Stromal cell of bone marrow (primary cell): ENCODE data around the gene ENAH.

Experiments
- DNase-seq: peaks from one replicate; pipeline ENCODE4 v3.0.0-alpha.2; 2012; ENCODE audit warnings: low read depth

The ENAH gene

DNA sequence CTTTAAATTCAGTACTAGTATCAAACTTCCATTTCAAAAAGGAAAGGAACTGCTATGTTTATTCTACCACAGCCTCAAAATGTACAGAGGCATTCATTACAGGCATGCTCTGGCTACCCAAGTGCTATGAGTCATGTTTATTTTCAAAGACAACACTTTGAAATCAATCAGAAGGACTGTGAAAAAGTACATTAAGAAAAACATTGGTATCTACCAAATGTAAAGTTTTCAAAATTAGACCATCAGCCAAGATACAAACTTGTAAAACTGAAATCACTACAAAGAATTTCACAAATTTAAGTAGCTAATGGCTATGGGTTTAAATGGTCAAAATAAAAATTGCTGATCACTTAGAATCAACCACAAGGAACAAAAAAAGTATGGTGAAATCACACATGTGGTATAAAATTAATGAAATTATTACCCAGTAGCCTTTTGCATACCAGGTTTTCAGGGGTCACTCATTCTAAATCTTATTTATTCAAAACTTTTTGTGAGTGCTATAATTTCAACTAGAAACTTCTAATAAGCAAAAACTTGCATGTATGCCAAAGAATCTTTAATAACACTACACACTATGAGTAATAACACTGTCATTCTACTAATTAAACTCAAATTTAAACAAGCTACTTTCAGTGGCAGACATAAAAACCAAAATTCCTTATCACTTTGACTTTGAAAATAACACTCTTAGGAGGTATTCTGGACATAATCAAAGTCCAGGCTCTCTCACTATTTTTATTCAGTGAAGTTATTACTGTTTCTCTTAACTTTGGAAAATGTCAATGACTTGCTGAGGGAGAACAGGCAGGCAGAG, 49.2 kb downstream of the ENAH start:
- no peak for DNase-seq

GRCh38 chr1:225602590-225603206, 50.2 kb downstream of the ENAH start:
- DNase-seq, result no peak

DNA sequence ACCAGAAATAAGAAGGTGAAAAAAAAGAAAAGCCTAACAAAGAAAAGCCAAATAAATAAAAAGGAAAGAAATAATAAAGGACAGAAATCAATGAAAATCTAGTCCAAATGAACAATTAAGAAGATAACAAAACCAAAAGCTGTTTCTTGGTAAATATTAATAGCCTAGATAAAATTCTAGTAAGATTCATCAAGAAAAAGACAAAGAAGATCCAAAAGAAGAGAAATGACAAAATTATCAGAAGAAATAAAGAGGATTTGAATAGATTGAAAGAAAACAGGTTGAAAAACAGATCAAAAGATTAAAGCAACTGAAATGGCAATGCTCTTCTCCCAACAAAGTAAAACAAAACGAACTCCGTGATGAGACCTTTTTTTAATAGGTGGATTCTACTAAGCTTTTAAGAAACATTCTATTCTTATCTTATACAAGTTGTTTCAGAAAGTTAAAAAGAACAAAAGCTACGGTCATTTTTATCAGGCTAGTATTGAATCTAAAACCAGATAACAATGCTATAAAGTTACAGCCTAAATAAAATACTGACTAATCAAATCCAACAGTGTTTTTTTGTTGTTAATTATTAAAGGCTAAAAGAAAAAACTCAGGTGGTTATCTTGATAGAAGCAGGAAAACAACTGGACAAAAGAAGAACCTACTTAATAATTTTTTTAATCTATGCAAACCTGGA, 50.9 kb downstream of the ENAH start:
- no peak for DNase-seq

DNA sequence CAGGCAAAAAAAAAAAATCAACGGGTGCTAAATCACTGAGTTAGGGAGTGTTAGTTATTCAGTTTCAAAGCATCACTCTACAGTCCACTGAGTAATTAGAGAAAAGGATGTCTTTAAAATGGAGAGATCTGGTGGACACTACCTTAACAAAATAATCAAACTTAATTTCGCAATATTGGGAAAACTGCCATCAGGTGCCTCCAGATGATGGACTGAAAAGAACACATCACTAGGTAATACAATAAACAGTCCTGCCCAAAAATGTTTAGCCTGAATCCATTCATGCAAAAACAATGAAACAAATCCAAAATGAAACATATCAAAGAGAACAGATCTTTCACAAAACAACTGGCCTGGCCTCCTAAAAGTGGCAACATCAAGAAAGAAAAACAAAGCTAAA, 54.1 kb downstream of the ENAH start:
- no peak for DNase-seq

- no peak for DNase-seq
Observed at GRCh38 chr1:225597926-225598575, 54.9 kb downstream of the ENAH start.

- no peak for DNase-seq
Observed at GRCh38 chr1:225596736-225597135, 56.2 kb downstream of the ENAH start.

GRCh38 chr1:225595974-225596551, 56.9 kb downstream of the ENAH start:
- DNase-seq, result no peak

DNA sequence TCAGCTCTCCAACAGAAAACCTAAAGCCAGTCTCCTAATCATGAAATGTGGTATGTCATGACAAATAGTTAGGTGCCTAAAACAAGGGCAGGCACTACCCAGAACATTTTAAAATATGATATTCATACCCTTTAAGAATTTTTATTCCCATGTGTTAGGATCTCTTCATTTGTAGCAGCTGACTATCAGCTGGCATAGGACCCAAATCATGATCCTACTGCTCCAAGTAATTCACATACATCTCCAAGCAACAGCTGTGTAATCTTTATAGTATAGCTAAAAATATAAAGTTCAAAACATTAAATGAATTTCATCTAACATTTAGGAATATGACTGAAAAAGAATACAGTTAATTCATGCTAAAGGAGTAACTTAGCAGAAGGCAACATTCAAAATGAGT, 57.5 kb downstream of the ENAH start:
- no peak for DNase-seq

- no peak for DNase-seq
Observed at GRCh38 chr1:225593414-225593813, 59.5 kb downstream of the ENAH start.

DNA sequence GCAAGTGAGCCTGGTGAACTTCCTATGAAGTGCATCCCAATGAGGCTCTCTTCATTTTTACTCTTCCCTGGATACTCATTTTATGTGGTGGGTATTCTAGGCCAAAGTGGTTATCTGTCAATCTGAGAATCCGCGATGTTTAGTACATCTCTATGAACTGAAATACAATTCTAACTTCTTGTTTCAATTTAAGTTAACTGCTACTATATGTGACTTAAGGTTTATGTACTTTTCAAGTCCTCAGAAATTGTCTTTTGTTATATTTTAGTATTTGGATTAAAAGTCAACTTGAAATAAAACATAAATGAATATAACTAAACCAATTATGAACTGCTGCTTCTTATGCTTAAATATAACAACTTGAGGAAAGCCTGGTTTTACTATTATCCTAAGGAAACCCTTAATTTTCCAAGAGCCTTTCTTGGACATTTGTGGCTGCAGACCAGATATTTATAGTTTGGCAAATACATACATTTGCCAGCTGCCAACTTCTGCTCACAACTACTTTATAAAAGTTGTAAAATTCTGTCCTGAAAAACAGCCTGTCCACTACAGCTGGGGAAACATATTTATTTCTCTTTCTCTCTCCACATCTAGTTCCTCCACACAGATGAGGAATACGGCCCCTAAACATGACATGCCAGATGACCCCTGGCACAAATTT, 60.4 kb downstream of the ENAH start:
- no peak for DNase-seq

DNA sequence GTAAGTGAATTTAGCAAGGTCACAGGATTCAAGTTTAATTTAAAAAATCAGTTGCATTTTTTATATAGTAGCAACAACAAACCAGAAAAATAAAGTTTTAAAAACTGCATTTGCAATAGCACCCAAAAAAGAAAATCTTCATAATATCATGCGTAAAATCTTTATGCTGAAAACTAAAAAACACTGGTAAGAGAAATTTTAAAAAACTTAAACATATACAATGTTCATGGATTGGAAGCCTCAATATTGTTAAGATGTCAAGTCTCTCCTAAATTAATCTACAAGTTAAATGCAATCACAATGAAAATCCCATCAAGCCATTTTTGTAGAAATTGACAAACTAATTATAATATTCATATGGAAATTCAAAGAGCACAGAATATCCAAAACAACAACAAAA, 65.6 kb downstream of the ENAH start:
- no peak for DNase-seq

GRCh38 chr1:225581186-225581585, 71.7 kb downstream of the ENAH start:
- no peak for DNase-seq

DNA sequence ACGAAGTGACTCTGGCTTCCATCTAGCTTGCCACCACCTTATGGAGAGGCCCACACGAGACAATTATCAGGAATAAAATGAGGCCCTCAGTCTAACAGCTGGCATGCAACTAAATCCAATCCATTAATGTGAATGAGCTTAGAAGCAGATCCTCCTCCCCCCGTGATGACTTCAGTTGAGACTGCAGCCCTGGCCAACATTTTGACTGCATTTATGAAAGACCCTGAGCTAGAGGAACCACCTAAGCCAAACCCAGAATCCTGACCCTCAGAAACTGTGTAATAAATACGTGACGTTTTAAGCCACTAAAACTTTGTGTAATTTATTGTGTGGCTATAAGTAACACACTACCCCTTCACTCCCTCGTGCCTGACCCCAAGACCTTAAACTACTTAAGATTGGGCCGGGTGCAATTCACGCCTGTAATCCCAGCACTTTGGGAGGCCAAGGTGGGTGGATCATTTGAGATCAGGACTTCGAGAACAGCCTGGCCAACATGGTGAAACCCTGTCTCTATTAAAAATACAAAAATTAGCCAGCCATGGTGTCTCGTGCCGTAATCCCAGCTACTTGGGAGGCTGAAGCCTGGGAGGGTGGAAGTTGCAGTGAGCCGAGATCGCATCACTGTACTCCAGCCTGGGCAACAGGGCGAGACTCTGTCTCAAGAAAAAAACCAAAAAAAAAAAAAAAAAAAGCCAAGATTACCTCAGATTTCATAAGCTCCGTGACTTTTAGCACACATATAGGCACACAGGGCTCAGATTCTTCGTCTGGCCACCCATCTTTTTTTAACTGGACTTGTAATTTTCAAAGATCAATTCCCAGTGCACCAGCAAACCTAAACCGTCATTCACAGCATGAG, 72.5 kb downstream of the ENAH start:
- DNase-seq, result no peak

DNA sequence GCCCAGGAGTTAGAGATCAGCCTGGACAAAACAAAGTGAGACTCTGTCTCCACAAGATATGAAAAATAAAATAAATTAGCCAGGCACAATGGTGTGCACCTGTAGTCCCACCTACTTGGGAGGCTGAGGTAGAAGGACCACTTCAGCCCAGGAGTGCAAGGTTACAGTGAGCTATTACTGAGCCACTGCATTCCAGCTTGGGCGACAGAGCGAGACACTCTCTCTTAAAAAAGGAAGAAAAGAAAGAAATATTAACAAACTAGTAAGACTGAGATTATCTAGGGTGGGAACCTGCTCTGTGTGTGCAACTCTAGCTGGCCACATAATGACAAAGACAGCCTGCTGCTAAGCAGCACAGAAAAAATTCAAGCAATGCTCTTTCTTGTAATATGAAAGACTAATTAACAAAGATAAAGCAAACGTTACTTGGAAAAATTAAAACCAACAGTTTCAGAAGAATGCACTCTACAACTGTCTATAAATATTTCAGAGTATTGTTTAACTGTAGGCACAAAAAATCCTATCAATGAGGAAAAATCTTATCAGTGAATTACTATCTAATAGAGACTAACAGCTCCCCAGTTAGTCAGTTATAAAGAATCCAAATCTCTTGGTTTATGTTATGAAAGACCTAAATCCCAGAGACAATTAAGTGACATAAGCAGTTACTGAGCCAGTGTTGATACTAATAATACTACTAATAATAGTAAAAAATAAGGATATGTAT, 74.5 kb downstream of the ENAH start:
- no peak for DNase-seq

DNA sequence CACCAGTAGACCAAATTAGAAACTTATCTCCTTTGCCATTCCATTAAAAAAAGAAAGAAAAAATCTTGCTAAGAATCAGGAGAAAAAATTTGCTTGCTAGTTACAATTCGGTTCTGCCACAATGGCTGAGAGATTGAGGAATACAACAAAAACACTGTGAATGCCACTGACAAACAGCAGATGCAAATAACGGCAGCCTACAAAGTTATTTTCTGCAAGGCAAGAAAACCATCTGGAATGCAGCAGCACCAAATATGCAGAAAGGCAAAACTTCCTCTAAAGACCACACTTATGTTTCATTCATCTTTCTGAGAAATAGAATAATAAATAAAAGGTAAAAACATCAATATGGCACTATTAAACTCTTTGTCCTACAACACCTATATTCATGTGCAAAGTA, 75.7 kb downstream of the ENAH start:
- DNase-seq, result no peak

DNA sequence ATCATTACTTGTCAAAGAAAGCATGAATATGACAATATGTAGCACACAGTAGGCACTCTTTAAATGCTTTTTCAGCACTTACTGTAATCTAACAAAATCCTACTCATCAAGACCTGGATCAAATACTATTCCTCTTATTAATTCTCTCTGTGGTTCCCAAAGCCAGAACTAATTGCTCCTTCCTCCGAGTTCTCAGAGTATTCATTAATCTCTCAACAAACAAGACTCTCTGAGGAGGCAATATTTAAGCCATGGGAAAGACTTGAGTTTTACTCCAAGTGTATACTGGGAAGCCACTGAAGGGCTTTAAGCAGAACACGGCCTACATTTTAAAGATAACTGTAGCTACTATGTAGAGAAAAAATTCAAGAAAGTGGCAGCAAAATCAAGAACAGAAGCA, 79.7 kb downstream of the ENAH start:
- DNase-seq, result no peak

DNA sequence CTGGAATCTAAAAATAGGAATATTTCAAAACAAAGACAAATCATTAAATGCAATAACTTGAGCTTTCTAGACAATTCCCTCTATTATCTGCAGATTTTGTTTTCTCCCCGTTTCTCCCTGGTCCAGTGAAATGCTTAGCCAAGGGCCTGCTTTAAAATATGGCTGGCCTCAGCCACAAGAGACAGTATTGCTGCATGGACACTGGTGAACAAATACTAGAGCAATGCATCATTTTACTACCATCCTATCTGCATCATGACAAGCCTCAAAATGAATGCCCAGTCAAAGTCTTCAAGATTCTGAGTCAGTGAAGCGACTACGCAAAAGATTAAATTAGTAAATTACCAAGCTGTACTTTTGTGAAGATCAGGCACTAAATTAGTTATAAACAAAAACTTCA, 80.5 kb downstream of the ENAH start:
- peak; percentile 56 for DNase-seq

GRCh38 chr1:225567789-225568188, 85.1 kb downstream of the ENAH start:
- no peak for DNase-seq

- peak; percentile 88 for DNase-seq
Observed at GRCh38 chr1:225565847-225566246, 87.1 kb downstream of the ENAH start.

DNA sequence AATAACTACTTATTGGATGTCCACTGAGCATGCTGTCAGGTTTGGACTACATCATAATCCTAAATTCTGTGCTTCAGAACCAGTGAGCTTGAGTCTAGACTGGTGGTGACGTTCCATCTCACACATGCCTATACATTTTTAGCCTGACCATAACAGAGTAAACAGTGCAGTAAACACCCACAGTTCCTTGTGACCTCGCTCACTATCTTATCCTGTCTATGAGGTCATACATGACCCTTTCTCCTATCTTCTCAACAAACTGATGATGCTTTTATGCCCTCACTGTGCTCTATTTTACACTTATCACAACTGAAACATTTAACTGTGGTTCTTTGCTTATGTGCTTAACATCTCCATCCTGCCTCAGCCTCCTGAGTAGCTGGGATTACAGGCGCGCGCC, 91.2 kb downstream of the ENAH start:
- DNase-seq, result no peak
